Body of pancreas (tissue), 4 donors: ENCODE data around the gene SH3BP4.

Experiments
- POLR2A ChIP-seq, 3 donors: fragments of 450-650 bp; IDR thresholded peaks; one replicate each; pipeline ENCODE4 v1.6.1; 2016; ENCODE audit warnings: antibody characterized with exemption in 3 of 3, mild to moderate bottlenecking in 2 of 3
- TF ChIP-seq, protein P1 (sequence below), 7 experiments: fragments of 450-650 bp in 4 of 7; fragments of 200-600 bp in 3 of 7; sonication (generic) in 3 of 7; IDR thresholded peaks; one replicate each; pipeline ENCODE4 v1.5.1; 2016 to 2019; ENCODE audit warnings: antibody characterized with exemption in 7 of 7

DNA sequence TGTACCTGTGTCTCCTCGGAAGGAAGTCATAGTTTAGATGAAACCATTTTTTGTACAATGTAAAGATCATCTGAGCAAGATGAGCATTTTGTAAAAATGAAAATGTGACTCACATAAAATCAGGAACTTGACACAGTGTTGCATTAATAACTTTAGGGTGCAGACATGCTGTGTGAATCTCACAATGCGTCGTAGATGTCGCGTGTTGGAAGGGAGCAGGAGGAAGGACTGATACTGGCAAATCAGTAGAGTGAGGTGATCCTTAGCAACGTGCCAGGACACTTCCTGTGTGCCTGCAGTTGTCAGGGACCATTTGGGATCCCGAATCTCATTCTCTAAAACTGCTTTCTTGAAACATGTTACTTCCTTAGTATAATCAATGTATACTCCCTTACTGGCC lies 103.1 kb downstream of the SH3BP4 start:
- TF ChIP-seq, protein P1, sequence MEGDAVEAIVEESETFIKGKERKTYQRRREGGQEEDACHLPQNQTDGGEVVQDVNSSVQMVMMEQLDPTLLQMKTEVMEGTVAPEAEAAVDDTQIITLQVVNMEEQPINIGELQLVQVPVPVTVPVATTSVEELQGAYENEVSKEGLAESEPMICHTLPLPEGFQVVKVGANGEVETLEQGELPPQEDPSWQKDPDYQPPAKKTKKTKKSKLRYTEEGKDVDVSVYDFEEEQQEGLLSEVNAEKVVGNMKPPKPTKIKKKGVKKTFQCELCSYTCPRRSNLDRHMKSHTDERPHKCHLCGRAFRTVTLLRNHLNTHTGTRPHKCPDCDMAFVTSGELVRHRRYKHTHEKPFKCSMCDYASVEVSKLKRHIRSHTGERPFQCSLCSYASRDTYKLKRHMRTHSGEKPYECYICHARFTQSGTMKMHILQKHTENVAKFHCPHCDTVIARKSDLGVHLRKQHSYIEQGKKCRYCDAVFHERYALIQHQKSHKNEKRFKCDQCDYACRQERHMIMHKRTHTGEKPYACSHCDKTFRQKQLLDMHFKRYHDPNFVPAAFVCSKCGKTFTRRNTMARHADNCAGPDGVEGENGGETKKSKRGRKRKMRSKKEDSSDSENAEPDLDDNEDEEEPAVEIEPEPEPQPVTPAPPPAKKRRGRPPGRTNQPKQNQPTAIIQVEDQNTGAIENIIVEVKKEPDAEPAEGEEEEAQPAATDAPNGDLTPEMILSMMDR (IDR thresholded peaks at IDR 0.05) = no peak
- TF ChIP-seq POLR2A (IDR thresholded peaks at IDR 0.05) = no peak
